Caco-2 (cell line): ENCODE results near the gene TCF12. TPM values are rescaled to one million over a fixed set of nuclear protein-coding genes. Genes with fewer than 3 reads are reported as not detected.
"Not testable (repeated sequence)": the region's sequence is repeated elsewhere in the genome, so short reads cannot be mapped to it uniquely, and the experiment has no call there.

Experiments used
- BruUV-seq: library from RNA; stranded (reverse); fragments of 400-500 nt; replicated peaks from 2 replicates; lab custom pipeline; 2021; lab: Mats Ljungman, UMichigan
- CTCF ChIA-PET: fragments of 300-600 bp; sonication (Branson Sonifier 250); formaldehyde crosslinking; loops from one replicate; lab custom pipeline; 2022; ENCODE audit warnings: antibody characterized with exemption; lab: Charles Lee
- POLR2A ChIA-PET: fragments of 300-600 bp; sonication (Branson Sonifier 250); formaldehyde crosslinking; loops from one replicate; lab custom pipeline; 2022; ENCODE audit warnings: antibody characterized with exemption; lab: Charles Lee
- DNase-seq, 2 experiments: peaks; one replicate each; pipeline versions ENCODE4 v3.0.0 to v3.0.0-alpha.2; 2020 to 2022
- H3K27me3 ChIP-seq: replicated peaks from 2 replicates; pipeline ENCODE4 v1.6.0; 2011; ENCODE audit warnings: low read length; ENCODE audit not compliant: control insufficient read depth, insufficient read depth
- H3K36me3 ChIP-seq: 2 replicates; pipeline ENCODE4 v1.5.1; 2011; ENCODE audit warnings: low read length; ENCODE audit not compliant: control insufficient read depth, insufficient read depth
- H3K4me1 ChIP-seq: fragments of 250-450 bp; sonication (Bioruptor Pico); 2 replicates; pipeline ENCODE4 v1.5.1; 2020; ENCODE audit warnings: mild to moderate bottlenecking
- H3K4me3 ChIP-seq: 2 replicates; pipeline ENCODE4 v1.5.1; 2011; ENCODE audit warnings: low read depth, mild to moderate bottlenecking, control low read depth, low read length
- H3K9me3 ChIP-seq: fragments of 250-450 bp; sonication (Bioruptor Pico); 2 replicates; pipeline ENCODE4 v1.5.1; 2020; ENCODE audit warnings: mild to moderate bottlenecking, moderate library complexity
- H3K27ac Mint-ChIP-seq: one replicate; pipeline ENCODE4 v1.8.0; 2022; ENCODE audit warnings: mixed read lengths; ENCODE audit not compliant: unreplicated experiment
- H3K27me3 Mint-ChIP-seq: one replicate; pipeline ENCODE4 v1.8.0; 2022; ENCODE audit warnings: mixed read lengths; ENCODE audit not compliant: insufficient read depth, unreplicated experiment
- H3K36me3 Mint-ChIP-seq: one replicate; pipeline ENCODE4 v1.8.0; 2022; ENCODE audit warnings: mild to moderate bottlenecking, mixed read lengths; ENCODE audit not compliant: insufficient read depth, unreplicated experiment
- H3K4me1 Mint-ChIP-seq: one replicate; pipeline ENCODE4 v1.8.0; 2022; ENCODE audit warnings: low read depth, mixed read lengths; ENCODE audit not compliant: unreplicated experiment
- H3K4me3 Mint-ChIP-seq: one replicate; pipeline ENCODE4 v1.8.0; 2022; ENCODE audit warnings: mild to moderate bottlenecking, moderate library complexity, mixed read lengths; ENCODE audit not compliant: unreplicated experiment
- H3K9me3 Mint-ChIP-seq: one replicate; pipeline ENCODE4 v1.8.0; 2022; ENCODE audit warnings: mixed read lengths; ENCODE audit not compliant: unreplicated experiment
- intact Hi-C: fragments of 100-400 bp; cut with micrococcal nuclease; formaldehyde crosslinking; loops from one replicate; pipeline ENCODE4 v1.10.0; 2022; ENCODE audit not compliant: unreplicated experiment
- total RNA-seq: library from RNA; stranded (reverse); gene quantifications from 2 replicates; pipeline ENCODE4 v1.2.3, GENCODE V29; 2022
- TF ChIP-seq, protein P1 (sequence below), 2 experiments: fragments of 200-600 bp in 1 of 2; IDR thresholded peaks; 1 replicate in 1 of 2; 2 replicates in 1 of 2; pipeline versions ENCODE4 v1.5.1 to v1.8.0; 2011 to 2022; ENCODE audit warnings: antibody characterized with exemption in 1 of 2, control low read depth in 1 of 2, inconsistent platforms in 1 of 2, low read depth in 1 of 2, low read length in 1 of 2, mild to moderate bottlenecking in 1 of 2, moderate library complexity in 1 of 2; ENCODE audit not compliant: insufficient read depth in 1 of 2, severe bottlenecking in 1 of 2, unreplicated experiment in 1 of 2

The TCF12 gene
- total RNA-seq, 1 experiment from 2014 or later, result 64.4 TPM

DNA sequence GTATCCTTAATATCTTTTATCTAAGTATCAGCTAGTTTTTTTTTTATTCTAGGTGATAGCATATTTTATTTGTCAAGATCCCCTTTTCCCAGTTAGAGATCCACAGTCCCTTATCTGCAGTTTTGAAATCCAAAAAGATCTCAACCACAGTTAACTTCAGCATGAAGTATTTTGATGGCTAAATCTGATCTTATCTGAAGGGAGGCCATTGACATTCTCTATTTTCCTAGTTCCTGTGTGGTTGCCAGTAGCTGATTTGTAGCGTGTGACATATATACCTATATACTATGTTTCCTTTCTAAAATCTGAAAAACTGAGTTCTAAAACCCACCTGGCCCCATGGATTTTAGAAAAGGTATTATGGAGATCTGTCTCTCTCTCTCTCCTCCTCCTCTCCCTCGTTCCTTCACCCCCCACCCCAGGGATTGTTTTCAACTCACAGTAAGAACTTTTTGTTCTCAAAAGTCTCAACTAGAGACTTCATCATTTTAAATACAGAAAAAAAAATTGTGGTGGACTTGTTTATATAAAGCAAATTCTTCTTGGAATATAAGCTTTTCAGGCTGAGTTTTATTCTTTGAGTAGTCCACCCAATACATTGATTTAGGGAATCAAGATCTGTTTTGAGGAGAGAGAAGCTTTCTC is 12.3 kb downstream of the TCF12 start:
- H3K27me3 Mint-ChIP-seq, result no peaks in the 10 kb centered on the region
- intact Hi-C loops, result no loop called here
- peaks cover 7% of the 10 kb centered on the region for H3K4me1 Mint-ChIP-seq
- no peak for DNase-seq
- BruUV-seq, result no TSS peak
- H3K36me3 Mint-ChIP-seq, result peaks cover 20% of the 10 kb centered on the region
- ChIA-PET CTCF (no interaction called here), POLR2A (no interaction called here)
- H3K27ac Mint-ChIP-seq, result no peak overlapping the region
- no peaks in the 10 kb centered on the region for H3K9me3 Mint-ChIP-seq
- H3K4me3 Mint-ChIP-seq, result no peak overlapping the region
- H3K4me1 ChIP-seq, result peaks cover 34% of the 10 kb centered on the region
- H3K4me3 ChIP-seq, result no peak overlapping the region
- no peaks in the 10 kb centered on the region for H3K9me3 ChIP-seq
- H3K36me3 ChIP-seq, result no peaks in the 10 kb centered on the region
- TF ChIP-seq, protein P1, sequence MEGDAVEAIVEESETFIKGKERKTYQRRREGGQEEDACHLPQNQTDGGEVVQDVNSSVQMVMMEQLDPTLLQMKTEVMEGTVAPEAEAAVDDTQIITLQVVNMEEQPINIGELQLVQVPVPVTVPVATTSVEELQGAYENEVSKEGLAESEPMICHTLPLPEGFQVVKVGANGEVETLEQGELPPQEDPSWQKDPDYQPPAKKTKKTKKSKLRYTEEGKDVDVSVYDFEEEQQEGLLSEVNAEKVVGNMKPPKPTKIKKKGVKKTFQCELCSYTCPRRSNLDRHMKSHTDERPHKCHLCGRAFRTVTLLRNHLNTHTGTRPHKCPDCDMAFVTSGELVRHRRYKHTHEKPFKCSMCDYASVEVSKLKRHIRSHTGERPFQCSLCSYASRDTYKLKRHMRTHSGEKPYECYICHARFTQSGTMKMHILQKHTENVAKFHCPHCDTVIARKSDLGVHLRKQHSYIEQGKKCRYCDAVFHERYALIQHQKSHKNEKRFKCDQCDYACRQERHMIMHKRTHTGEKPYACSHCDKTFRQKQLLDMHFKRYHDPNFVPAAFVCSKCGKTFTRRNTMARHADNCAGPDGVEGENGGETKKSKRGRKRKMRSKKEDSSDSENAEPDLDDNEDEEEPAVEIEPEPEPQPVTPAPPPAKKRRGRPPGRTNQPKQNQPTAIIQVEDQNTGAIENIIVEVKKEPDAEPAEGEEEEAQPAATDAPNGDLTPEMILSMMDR (IDR thresholded peaks at IDR 0.05; ENCODE audit: insufficient read depth in 1 of 2, low read depth in 1 of 2, low read length in 1 of 2, severe bottlenecking in 1 of 2, unreplicated experiment in 1 of 2), result no peak
- no peaks in the 10 kb centered on the region for H3K27me3 ChIP-seq

DNA sequence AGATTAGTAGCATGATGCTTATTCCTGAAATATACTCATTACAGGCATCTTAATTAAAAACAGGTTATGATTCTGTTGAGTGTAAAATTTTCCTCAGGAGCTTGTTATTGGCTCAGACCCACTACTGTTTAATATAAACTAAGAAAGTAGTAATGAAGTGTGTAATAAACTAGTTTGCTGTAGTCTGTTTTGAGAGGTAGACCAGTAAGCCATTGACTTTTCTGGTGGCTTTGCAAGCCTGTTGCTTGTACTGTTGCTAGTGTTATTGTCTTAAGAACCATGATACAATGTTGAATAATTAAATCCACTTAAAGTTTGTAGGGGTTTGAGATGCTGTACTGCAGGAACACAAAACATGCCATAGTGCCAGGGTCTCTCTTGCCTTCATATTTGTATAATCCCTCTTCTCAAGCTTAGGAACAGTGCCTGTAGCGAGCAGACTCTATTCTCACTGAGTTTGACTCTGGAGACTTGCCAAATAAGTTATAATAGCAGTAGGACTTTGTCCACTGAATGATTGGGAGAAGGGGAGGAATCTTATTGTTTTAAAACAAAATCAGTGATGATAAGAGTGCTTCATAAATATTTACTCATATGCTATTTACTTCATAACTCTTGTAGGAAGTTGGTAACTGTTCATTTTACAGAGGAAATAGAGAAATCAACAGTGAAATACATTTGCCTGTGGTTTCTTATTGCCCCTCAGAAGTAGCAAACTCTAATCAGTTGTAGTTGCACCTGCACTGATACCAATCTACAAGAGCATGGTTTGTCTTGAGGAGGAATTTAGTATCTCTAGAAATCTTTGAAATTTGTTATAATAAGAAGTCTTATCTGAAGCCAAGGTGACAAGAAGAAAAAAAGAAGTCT is 13.4 kb downstream of the TCF12 start:
- intact Hi-C loops, result no loop called here
- Mint-ChIP-seq H3K4me1 (peaks cover 7% of the 10 kb centered on the region), H3K27ac (no peak overlapping the region), H3K36me3 (peaks cover 17% of the 10 kb centered on the region), H3K9me3 (no peaks in the 10 kb centered on the region), H3K27me3 (no peaks in the 10 kb centered on the region), H3K4me3 (no peak overlapping the region)
- CTCF ChIA-PET, result no interaction called here
- TF ChIP-seq, protein P1 (IDR thresholded peaks at IDR 0.05; ENCODE audit: insufficient read depth in 1 of 2, low read depth in 1 of 2, low read length in 1 of 2, severe bottlenecking in 1 of 2, unreplicated experiment in 1 of 2), result no peak
- no peak for DNase-seq
- Histone ChIP-seq H3K4me1 (peaks cover 33% of the 10 kb centered on the region), H3K27me3 (no peaks in the 10 kb centered on the region), H3K36me3 (no peaks in the 10 kb centered on the region), H3K4me3 (no peak overlapping the region), H3K9me3 (no peaks in the 10 kb centered on the region)
- no TSS peak for BruUV-seq
- POLR2A ChIA-PET, result no interaction called here

DNA sequence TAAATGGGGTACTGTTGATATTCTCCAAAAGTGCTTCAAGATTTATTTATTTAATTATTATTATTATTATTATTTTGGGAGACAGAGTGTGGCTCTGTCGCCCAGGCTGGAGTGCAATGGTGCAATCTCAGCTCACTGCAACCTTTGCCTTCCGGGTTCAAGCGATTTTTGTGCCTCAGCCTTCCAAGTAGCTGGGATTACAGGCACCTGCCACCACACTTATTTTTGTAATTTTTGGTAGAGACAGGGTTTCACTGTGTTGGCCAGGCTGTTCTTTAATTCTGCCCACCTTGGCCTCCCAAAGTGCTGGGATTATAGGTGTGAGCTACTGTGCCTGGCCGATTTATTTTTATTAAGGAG is 14.0 kb downstream of the TCF12 start:
- CTCF ChIA-PET, H3K9me3 ChIP-seq, H3K4me3 ChIP-seq, H3K27me3 Mint-ChIP-seq, BruUV-seq, H3K36me3 ChIP-seq, H3K4me3 Mint-ChIP-seq, POLR2A ChIA-PET, intact Hi-C loops, H3K27me3 ChIP-seq, DNase-seq, H3K4me1 Mint-ChIP-seq, H3K9me3 Mint-ChIP-seq, H3K27ac Mint-ChIP-seq: not testable (repeated sequence)
- peaks cover 14% of the 10 kb centered on the region for H3K36me3 Mint-ChIP-seq
- H3K4me1 ChIP-seq, result peaks cover 27% of the 10 kb centered on the region
